Esophagus (tissue), 2 donors: Measurements from ENCODE around the gene SGMS1. TPM values are rescaled to one million over a fixed set of nuclear protein-coding genes. Genes with fewer than 3 reads are reported as not detected.
"Not testable (repeated sequence)": the region's sequence is repeated elsewhere in the genome, so short reads cannot be mapped to it uniquely, and the experiment has no call there.

Experiments
- H3K27ac ChIP-seq, 2 donors: one replicate each; pipeline ENCODE4 v1.5.1; 2013; ENCODE audit warnings: low read depth in 2 of 2, mild to moderate bottlenecking in 2 of 2, inconsistent platforms in 1 of 2, low read length in 1 of 2, moderate library complexity in 1 of 2
- H3K27me3 ChIP-seq, 2 donors: one replicate each; pipeline ENCODE4 v1.6.1; 2013; ENCODE audit warnings: low read length in 2 of 2, control low read depth in 1 of 2, mild to moderate bottlenecking in 1 of 2; ENCODE audit not compliant: insufficient read depth in 2 of 2, control insufficient read depth in 1 of 2
- H3K36me3 ChIP-seq, 2 donors: one replicate each; pipeline ENCODE4 v1.6.1; 2013; ENCODE audit warnings: low read length in 1 of 2; ENCODE audit not compliant: control insufficient read depth in 2 of 2, insufficient read depth in 2 of 2
- H3K4me1 ChIP-seq, 2 donors: one replicate each; pipeline ENCODE4 v1.6.1; 2013; ENCODE audit warnings: low read length in 1 of 2; ENCODE audit not compliant: control insufficient read depth in 2 of 2, insufficient read depth in 2 of 2
- H3K4me3 ChIP-seq, 2 donors: one replicate each; pipeline ENCODE4 v1.5.1; 2013; ENCODE audit warnings: low read length in 2 of 2, mild to moderate bottlenecking in 2 of 2, low read depth in 1 of 2, moderate library complexity in 1 of 2
- H3K9me3 ChIP-seq, 2 donors: one replicate each; pipeline ENCODE4 v1.6.1; 2013; ENCODE audit warnings: mild to moderate bottlenecking in 2 of 2, low read depth in 1 of 2, low read length in 1 of 2, moderate library complexity in 1 of 2; ENCODE audit not compliant: control insufficient read depth in 2 of 2, insufficient read depth in 1 of 2
- WGBS, 2 donors: extraction: QIAGEN DNeasy Blood & Tissue Kit; methylation state at CpG; one replicate each; pipeline ENCODE4 v1.1.7; 2013; 5-methylcytosine and 5-hydroxymethylcytosine counted together
- polyA plus RNA-seq, 2 donors: library from polyadenylated mRNA; stranded (reverse); fragments of 200-250 nt; gene quantifications; one replicate each; pipeline ENCODE4 v1.2.3, GENCODE V29; 2013
- donor health status: healthy with polysubstance abuse.
- donor health status: Bipolar disorder and iron deficiency.

The SGMS1 gene
- 1 to 10 TPM; 5.4 to 7.9 TPM for polyA plus RNA-seq

DNA sequence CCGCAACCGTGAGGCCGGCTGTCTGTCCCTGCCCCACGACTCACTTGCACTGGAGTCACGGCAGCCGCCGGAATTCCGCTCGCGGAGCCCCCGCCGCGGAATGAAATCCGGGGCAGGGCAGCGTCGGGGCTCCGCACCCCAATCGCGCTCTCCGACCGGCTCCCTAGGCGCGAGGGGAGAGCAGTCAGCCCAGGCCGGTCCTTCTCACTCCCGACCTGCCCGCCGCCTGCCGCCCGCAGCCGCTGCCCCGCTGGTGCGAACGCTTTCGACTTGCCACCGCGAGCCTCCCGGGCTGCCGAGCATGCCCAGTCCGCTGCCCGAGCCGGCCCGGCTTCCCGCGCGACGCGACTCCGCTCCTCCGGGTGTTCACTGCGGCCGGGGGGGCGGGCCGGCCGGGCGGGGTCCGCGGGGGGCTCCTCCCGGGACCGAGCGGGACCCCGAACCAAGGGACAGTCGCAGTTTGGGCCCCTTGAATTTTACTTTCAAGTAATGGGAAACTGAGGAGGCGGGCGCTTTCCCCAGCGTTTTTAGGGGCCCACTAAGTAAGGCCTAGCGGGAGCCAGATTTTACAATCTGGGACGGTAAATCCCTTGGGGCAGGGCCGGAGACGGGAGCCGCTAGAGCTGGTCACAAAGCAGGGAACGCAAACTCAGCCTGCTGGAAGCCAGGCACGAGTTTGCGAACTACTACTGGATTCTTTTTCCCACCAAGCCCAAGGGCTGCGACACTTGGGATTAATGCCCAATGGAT is at the start of gene SGMS1:
TSS of gene SGMS1 (minus strand) at position 294 of the 750 bp plus-strand sequence. CDS start 279,842 bp downstream, outside the sequence.
- H3K36me3 ChIP-seq = no peaks in the 10 kb centered on the region
- H3K4me1 ChIP-seq = no peaks in the 10 kb centered on the region
- H3K4me3 ChIP-seq = peak within 1 kb of the TSS; percentile 79 to 93
- 0 to 1% methylated on average over 74 of the region's 74 CpGs for WGBS, 2 donors
- H3K27ac ChIP-seq = peak within 1 kb of the TSS; percentile 95 to 98
- no peaks in the 10 kb centered on the region for H3K9me3 ChIP-seq
- H3K27me3 ChIP-seq = no peaks in the 10 kb centered on the region

DNA sequence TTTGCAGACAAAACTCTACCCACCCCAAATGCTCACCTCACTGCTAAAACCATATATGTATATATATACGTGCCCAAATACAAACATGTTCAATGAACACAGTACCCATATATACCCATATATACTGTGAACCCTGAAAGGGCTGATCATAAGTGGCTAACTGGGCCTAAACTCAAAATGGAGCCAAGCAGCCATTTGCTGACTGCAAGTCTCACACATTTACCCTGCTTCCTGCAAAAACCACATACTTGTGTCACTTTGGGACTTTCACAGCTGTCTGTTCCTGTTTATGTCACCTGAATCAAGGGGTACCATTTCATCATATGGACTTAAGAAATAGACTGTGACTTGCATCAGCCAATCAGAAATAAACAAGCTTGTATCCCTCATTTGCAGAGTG is 48.4 kb upstream of the SGMS1 start:
- H3K27me3 ChIP-seq, H3K27ac ChIP-seq, H3K36me3 ChIP-seq, H3K9me3 ChIP-seq, H3K4me1 ChIP-seq, H3K4me3 ChIP-seq: not testable (repeated sequence)
- WGBS, 2 donors = 90 to 97% methylated on average over 1 of the region's 1 CpG

DNA sequence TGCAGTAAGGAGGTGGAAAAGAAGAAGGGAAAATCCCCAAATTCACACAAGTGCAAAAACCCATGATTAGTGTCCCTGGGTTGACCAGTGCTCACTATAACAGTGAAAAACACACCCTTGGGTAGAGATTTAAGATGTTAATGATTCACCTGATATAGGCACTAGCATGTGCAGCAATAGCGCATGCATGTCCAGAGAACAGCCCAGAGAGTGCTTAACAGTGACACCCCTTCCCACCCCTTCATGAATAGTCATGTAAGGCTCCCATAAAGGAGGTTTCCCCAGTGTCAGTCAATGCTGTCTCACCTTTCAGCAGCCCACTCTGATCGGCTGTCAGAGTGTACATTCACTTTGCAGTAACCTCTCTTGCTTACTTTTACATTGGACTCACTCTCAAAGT is 47.9 kb upstream of the SGMS1 start:
- H3K9me3 ChIP-seq, H3K4me3 ChIP-seq, H3K36me3 ChIP-seq, H3K27me3 ChIP-seq, H3K27ac ChIP-seq, H3K4me1 ChIP-seq: not testable (repeated sequence)
- 77 to 84% methylated on average over 2 of the region's 2 CpGs for WGBS, 2 donors

DNA sequence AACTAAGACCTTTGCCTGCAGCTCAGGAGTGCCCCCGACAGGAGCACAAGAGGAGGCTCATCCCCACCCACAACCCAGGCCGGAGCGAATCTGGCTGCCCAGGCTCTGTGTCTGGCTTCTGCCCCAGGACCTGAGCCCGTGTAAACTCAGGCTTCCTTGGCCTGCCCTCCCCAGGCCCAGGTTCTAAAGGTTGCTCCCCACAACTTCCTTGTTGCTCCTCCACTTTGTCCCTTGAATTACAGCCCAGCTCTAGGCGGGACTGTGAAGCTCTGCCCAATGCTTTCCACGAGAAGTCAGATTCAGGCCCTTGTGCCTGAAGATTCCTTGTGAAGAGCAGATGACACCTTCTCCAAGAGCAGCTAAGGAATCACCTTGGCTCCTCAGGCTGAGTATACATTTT is 46.2 kb upstream of the SGMS1 start:
- not testable (repeated sequence) for H3K27ac ChIP-seq, H3K36me3 ChIP-seq, H3K4me1 ChIP-seq, H3K9me3 ChIP-seq, H3K27me3 ChIP-seq, H3K4me3 ChIP-seq
- WGBS, 2 donors = 93 to 97% methylated on average over 2 to 3 of the region's 6 CpGs

DNA sequence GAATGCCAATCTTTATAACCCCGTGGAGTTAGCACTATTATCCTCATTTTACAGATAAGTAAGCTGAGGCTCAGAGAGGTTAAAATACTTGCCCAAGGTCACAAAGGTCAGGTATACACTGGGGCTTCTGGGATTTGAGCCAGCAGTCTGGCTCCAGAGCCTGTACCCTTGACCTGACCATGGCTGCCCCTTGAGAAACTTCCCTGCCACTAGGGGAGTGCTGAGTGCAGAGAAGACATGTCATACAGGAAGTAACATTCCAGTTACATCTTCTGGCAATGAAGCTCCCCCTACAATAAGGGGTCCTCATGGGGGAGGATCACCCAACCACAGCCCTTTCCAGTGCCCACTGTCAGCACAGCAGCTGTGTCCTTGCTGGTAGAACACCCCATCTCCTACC is 43.6 kb upstream of the SGMS1 start:
- not testable (repeated sequence) for H3K4me3 ChIP-seq, H3K27me3 ChIP-seq, H3K9me3 ChIP-seq, H3K36me3 ChIP-seq, H3K27ac ChIP-seq, H3K4me1 ChIP-seq
- 81 to 83% methylated on average over 1 of the region's 1 CpG for WGBS, 2 donors

DNA sequence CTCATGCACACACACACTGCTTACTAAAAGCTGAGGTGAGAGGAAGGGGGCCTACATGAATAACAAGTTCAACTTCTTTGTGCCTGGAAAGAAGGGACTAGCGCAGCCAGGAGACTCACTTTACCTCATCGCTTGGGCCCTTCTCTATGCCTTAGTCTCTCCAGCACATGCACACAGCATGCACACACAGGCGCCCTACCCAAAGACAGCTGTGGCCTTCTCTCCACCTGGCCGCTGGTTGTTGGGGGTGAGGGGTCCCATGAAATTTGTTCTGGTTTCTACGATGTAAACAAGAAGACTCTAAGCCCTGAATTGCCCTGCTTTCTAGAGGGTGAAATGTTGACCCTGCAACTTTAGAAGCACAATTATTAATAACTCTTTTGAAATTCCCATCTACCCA is 38.7 kb upstream of the SGMS1 start:
- WGBS, 2 donors = 86 to 89% methylated on average over 5 of the region's 5 CpGs
- H3K9me3 ChIP-seq, H3K27me3 ChIP-seq, H3K4me3 ChIP-seq, H3K4me1 ChIP-seq, H3K27ac ChIP-seq, H3K36me3 ChIP-seq: not testable (repeated sequence)

DNA sequence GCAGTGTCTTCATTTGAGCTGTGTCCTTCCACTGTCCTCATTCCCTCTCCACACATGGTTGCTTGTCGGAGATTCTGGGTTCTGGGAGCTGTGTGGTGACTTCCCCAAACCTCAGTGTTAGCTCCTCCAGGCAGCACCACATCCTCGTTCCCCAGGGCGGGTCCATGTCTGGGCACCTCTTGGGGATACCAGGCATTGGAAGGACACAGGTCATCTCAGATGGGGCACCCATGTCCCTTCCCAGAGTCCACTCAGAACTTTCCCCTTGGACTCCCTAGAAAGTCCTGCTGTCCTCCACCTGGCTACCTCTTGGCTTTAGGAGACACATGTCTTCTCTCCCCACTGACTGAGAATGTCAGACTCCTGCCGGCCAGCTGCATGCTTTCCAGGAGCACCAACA is 37.8 kb upstream of the SGMS1 start:
- not testable (repeated sequence) for H3K4me3 ChIP-seq

DNA sequence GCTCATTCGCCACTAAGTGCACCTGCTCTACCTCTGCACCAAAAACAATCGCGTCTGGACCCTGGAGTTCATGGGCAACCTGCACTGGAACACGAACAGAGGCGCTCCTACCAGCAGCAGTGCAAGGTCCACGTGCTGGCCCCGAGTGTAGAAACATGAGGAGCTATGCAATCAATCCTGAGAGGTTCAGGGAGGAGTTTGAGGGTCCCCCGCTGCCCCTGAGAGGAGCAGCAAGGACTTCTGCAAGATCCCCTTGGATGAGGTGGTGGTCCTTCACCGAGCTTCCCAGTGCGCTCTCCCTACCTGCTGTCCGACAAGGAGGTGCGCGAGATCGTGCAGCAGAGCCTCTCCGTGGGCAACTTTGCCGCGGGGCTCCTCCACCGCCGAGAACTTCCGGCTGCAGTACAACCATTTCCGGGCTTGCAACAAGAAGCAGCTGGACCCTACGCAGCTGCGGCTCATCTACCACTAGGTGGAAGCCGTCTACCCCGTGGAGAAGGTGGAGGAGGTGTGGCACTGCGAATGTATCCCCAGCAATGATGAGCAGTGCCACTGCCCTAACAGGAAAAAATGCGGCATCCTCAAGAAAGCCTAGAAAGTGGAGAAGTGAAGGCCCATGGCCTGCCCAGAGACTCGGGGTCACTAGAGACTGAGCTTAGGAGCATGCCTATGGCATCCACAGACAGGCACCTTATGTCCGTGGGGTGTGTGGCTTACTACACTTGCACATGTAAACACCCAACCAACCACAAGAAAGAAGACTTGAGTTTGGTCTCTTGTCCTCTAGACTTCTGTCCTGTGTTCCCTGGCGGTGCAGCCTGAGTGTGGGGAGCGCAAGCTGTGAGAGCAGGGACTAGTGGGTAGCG is 36.3 kb upstream of the SGMS1 start:
- H3K36me3 ChIP-seq, H3K27ac ChIP-seq, H3K27me3 ChIP-seq, H3K4me1 ChIP-seq, H3K9me3 ChIP-seq: not testable (repeated sequence)
- peak overlapping the region in 1 of 2 donors; percentile 26 for H3K4me3 ChIP-seq
- WGBS, 2 donors = 52 to 67% methylated on average over 32 of the region's 32 CpGs

More for the DNA sequence above, 37.8 kb upstream of the SGMS1 start:
- not testable (repeated sequence) for H3K27ac ChIP-seq, H3K27me3 ChIP-seq, H3K4me1 ChIP-seq, H3K9me3 ChIP-seq, H3K36me3 ChIP-seq
- 83 to 84% methylated on average over 4 of the region's 4 CpGs for WGBS, 2 donors

DNA sequence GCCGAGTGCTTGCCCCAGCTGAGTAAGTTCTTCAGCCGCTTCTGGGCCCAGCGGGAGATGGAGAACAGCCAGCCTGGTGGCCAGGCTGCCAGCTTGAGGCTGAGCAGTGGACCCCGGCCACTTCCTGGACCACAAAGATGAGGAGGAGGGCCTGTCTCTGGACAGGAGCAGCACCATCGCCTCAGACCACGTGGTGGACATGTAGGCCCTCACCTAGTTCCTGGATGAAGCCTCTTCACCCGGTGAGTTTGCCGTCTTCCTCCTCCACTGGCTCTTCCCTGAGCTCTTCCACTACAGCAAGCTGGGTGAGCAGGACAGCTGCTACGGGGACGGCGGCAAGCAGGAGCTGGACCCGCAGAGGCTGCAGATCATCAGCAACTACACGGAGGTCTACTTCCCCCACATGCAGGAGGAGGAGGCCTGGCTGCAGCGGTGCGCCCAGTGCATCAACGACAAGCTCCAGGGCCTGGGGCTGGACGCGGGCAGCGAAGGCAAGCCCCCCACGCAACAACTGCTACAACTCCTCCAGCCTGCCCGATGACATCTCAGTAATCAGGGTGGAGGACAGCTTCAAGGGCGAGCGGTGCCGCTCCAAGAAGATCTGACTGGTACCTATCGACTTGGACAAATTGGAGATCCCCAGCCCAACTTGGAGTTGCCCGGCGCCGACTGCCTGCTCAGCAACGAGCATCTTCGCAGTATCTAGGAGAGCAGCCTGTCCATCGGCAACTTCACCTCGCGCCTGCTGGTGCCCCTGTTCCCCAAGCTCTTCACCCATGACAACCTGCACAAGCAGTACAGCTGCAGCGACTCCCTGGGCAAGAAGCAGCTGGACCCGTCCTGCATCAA is 35.5 kb upstream of the SGMS1 start:
- not testable (repeated sequence) for H3K9me3 ChIP-seq, H3K4me1 ChIP-seq, H3K27ac ChIP-seq, H3K4me3 ChIP-seq, H3K27me3 ChIP-seq, H3K36me3 ChIP-seq
- whole genome bisulfite sequencing, 2 donors = 92 to 93% methylated on average over 33 to 35 of the region's 35 CpGs
